ENCODE measurements around the gene UGT1A6.

DNA sequence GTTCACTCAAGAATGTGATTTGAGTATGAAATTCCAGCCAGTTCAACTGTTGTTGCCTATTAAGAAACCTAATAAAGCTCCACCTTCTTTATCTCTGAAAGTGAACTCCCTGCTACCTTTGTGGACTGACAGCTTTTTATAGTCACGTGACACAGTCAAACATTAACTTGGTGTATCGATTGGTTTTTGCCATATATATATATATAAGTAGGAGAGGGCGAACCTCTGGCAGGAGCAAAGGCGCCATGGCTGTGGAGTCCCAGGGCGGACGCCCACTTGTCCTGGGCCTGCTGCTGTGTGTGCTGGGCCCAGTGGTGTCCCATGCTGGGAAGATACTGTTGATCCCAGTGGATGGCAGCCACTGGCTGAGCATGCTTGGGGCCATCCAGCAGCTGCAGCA, 67.4 kb downstream of the UGT1A6 start, which contains the start of gene UGT1A1:
- TF ChIP-seq, protein P1, sequence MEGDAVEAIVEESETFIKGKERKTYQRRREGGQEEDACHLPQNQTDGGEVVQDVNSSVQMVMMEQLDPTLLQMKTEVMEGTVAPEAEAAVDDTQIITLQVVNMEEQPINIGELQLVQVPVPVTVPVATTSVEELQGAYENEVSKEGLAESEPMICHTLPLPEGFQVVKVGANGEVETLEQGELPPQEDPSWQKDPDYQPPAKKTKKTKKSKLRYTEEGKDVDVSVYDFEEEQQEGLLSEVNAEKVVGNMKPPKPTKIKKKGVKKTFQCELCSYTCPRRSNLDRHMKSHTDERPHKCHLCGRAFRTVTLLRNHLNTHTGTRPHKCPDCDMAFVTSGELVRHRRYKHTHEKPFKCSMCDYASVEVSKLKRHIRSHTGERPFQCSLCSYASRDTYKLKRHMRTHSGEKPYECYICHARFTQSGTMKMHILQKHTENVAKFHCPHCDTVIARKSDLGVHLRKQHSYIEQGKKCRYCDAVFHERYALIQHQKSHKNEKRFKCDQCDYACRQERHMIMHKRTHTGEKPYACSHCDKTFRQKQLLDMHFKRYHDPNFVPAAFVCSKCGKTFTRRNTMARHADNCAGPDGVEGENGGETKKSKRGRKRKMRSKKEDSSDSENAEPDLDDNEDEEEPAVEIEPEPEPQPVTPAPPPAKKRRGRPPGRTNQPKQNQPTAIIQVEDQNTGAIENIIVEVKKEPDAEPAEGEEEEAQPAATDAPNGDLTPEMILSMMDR (conservative IDR thresholded peaks at IDR 0.05; ENCODE audit: low read depth, low read length): no peak
- TF ChIP-seq FOS (IDR thresholded peaks at IDR 0.05; ENCODE audit: low read depth, low read length): no peak
- no peak for TF ChIP-seq MAZ (IDR thresholded peaks at IDR 0.05; ENCODE audit: borderline replicate concordance, low read depth, low read length)
- no peak for TF ChIP-seq RFX5 (IDR thresholded peaks at IDR 0.05; ENCODE audit: low read depth, low read length)
- no peak for TF ChIP-seq MAFK (IDR thresholded peaks at IDR 0.05; ENCODE audit: low read depth, low read length)
- no peak for TF ChIP-seq RAD21 (IDR thresholded peaks at IDR 0.05; ENCODE audit: low read length)

All from IMR-90 (cell line).